ENCODE measurements around the gene CTNNB1.
"Not testable (repeated sequence)": the region's sequence is repeated elsewhere in the genome, so short reads cannot be mapped to it uniquely, and the experiment has no call there.

Gene CTNNB1

DNA sequence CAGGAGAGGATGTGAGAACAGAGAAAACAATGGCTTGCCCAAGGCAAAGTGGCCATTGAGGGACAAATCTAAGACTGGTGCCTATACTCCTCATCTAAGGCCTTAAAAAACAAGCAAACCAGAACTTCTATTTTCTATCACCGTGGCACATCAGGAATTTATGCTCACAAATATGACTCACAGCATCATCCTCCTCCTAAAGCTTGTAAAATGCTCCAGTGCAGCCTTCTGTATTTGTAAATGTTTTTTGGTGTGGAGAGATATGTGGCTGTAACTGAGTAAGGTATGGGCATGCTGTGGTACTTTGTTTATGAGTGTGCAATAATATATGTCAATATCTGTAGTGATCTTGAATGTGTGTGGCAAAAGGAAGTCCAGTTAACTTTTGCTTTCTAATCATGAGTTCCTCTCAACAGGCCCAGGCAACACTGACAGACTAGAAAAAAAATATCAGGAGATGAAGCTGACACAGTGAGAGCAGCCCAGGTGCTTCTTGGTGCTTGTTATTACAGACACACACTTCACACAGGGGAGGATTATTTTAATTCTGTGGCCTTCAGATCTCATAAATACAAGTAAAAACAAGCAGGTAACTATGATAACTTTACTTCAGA lies 60.3 kb downstream of the CTNNB1 start:
- no peak for DNase-seq (ENCODE audit: low read depth)

DNA sequence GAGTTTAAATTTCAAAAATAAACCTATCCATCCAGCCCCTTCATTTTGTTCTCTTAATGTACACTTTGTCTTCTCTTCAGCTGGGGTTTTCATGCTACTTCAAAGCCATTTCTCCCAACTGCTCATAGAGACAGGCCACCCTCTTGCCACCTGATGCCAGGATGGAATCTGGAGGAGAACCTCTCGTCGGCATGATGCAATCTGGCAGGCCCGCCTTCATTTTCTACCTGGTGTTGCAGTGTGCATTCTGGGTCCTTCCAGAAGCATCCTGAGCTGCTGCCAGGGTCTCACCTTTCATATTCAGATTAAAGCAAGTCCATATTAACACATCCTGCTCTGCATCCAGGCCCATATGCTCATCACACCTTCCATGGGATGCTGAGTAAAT lies 60.8 kb downstream of the CTNNB1 start:
- DNase-seq (ENCODE audit: low read depth): no peak

DNA sequence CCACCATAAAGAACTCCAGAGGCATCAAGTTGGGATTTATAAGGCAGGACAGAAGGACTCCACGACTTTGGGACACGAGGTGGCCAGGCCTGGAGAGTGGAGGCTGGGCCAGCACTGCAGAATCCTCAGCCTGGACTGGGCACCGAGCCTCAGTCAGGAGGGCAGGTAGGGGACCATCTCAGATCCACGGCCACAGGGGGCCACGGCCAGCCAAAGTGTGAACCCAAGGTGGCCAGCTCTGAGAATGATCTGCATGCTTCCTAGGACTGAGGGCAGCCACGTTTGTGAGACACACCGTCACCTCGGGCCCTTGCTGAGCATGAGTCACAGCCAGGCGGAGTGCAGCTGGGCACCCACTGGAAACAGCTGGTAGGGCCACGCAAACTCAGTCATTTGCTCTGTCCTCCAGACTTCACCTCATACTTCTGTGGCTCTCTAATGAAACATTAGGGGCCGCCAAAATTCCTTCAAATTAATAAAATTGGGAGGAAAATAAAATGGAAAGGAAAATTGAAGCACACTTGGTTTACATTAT lies 65.8 kb downstream of the CTNNB1 start:
- DNase-seq (ENCODE audit: low read depth): no peak

DNA sequence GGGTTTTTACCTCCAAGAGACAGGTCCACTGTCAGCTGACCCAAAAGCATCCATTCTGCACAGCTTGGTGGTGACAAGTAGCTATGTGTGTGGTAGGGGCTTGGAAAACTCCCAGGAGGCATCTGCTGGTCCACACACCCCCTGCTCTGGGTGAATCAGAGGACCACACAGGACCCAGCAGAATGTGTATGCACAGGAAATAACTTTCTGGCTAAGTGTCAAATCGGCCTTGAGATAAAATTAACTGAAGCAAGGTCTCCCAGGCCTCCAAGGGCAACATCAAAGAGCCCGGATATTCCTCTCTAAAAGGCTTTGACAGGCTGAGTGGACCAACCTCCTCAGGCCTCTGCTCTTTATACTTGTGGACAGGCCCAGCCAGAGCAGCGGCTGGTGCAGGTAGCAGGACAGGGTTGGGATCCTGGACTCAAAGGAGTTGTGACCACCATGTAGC lies 66.5 kb downstream of the CTNNB1 start:
- no peak for DNase-seq (ENCODE audit: low read depth)

DNA sequence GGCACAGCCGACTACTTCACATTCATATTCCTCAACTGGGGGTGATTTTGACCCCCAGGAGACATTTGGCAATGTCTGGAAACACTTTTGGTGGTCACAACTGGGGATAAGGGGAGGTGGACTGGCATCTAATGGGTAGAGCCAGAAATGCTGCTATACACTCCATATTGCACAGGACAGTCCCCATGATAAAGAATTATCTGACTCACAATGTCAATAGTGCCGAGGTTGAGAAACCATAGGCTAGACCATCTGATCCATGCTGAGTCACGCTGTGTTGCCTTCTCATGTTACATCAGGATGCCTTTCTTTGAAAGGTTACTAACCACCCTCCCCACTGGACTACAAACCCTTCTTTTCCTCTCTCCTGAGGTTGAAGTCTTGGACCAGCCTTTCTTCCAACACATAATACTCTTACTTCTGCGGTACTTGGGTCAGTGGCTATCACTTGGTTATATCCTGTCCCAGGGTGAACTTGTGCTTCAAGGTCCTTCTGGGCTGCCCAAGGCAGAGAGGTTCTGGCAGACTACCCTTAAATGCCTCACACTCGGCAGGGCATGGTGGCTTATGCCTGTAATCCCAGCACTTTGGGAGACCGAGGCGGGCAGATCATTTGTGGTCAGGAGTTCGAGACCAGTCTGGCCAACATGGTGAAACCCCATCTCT lies 68.8 kb downstream of the CTNNB1 start:
- no peak for DNase-seq (ENCODE audit: low read depth)

DNA sequence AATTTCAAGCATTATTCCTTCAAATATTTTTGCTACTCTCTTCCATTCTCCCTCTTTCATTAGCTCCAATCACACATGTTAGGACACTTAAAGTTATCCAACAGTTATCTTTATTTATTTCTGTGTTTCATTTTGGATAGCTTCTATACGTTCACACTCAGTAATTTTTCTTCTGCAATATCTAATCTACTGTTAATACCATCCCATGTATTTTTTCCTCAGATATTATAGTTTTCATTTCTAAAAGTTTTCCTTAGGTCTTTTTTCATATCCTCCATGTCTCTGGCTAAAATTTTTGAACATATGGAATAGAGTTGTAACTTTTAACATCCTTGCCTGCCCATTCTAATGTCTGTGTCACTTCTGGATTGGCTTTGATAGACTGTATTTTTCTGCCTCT lies 73.4 kb downstream of the CTNNB1 start:
- DNase-seq (ENCODE audit: low read depth): no peak

DNA sequence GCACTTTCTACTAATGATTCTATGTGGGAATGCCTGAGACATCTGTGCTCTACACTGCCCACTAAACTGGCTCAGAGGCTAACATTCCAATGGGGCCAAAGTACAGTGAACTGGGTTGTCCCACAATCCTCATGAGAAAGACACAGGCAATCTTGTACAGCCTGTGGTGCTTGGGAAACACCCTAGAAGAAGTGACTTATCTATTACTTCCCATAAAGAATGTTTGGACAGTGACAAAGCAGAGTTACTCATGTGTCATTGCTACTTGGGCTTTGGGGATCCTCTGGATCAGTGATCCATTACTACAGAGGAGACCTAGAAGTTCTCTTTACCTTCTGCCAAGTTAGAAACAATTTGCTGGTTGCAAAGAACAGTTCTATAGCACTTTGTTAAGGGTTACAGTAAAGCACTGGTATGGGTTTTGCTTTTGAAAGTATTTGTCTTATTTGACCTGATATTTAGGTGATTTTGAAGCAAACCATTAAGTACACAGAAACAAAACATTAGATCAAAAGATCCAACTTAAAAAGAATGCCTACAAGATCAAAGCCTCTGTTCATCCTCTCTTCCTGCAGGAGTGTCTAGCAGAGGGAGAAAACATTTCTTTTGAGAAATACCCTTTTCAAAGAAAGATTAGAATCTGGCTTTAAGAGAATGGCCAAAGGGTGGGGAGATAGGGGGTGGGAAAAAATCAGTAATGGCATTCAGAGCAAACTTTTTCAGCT lies 75.8 kb downstream of the CTNNB1 start:
- no peak for DNase-seq (ENCODE audit: low read depth)

DNA sequence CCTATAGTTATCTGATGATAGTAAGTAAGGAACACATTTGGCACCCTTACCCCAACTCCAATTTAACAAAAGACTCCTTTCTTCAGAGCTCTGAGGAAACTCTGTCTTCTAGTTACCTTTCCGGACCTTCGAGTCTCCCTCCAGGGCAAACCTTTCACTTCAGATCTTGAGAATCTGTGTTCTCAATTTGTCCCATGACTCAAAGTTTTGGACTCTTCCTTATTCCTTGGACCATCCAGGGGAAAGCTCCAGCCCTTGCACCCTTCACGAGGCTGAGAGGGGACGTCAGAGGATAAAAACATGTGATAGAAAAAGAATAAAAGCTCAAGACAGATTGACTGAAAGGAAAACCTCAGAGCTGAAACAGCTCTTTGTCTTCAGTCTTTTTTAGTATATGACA lies 76.9 kb downstream of the CTNNB1 start:
- no peak for DNase-seq (ENCODE audit: low read depth)

DNA sequence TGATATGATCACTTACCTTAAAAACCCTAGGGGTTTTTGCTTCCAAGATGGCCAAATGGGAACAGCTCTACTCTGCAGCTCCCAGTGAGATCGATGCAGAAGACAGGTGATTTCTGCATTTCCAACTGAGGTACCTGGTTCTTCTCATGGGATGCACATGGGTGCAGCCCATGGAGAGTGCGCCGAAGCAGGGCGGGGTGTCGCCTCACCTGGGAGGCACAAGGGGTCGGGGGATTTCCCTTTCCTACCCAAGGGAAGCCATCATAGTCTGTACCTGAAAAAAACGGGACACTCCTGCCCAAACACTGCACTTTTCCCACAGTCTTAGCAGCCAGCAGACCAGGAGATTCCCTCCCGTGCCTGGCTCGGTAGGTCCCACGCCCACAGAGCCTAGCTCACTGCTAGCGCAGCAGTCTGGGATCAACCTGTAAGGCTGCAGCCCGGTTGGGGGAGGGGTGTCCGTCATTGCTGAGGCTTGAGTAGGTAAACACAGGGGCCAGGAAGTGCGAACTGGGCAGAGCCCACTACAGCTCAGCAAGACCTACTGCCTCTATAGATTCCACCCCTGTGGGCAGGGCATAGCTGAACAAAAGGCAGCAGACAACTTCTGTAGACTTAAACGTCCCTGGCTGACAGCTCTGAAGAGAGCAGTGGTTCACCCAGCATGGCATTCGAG lies 78.6 kb downstream of the CTNNB1 start:
- no peak for DNase-seq (ENCODE audit: low read depth)

DNA sequence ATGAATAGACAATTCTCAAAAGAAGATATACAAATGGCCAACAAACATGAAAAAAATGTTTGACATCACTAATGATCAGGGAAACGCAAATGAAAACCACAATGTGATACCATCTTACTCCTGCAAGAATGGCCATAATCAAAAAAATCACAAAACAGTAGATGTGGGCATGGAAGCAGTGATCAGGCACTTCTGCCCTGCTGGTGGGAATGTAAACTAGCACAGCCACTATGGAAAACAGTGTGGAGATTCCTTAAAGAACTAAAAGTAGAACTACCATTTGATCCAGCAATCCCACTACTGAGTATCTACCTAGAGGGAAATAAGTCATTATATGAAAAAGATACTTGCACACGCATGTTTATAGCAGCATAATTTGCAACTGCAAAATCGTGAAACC lies 85.6 kb downstream of the CTNNB1 start:
- not testable (repeated sequence) for DNase-seq (ENCODE audit: low read depth)

DNA sequence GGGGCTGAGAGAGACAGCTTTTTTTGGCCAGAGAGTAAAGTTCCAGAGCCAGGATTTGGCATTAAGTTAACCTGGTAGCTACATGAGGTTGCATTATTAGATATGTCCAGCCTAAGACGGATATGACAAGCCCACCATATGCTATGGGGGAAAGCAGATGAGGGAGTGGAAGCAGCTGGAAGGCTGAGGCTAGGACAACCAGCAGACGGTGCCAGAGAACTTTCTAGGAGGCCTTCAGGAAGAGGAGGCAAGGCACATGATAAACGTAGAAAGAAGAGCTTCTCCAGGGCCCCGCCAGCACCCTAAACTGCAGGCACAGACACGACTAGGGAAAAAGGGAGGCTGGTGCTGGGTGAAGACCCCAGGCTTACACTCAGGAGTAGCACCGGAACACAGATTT lies 87.0 kb downstream of the CTNNB1 start:
- DNase-seq (ENCODE audit: low read depth): no peak

DNA sequence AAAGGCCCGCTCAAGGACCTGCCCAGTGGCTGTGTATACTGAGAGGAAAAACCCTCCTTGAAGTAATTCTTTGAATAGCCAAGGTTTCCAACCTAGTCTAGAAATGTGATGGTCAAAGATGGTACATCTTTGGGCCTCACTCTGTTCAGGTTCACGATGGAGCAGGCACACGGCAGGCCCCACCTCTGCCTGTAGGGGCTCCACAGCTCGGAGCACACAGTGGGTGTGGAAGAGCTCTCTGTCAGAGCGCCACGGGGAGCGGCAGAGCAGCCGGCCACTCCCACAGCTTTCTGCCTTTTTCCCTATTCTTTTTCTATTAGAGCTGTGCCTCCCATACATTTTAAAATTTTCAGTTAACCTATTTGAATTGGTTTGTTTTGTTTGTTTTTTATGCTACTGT lies 89.5 kb downstream of the CTNNB1 start:
- no peak for DNase-seq (ENCODE audit: low read depth)
